HG03196 (cell line): Measurements from ENCODE around the gene NOD1.
A peak's percentile ranks its signal among the peaks of the same experiment; 100 is the strongest.

Source experiments
- ATAC-seq: cut with Tn5 transposase; IDR thresholded peaks from one replicate; pipeline ENCODE4 v1.9.1; 2021; ENCODE audit not compliant: unreplicated experiment

NOD1 gene

DNA sequence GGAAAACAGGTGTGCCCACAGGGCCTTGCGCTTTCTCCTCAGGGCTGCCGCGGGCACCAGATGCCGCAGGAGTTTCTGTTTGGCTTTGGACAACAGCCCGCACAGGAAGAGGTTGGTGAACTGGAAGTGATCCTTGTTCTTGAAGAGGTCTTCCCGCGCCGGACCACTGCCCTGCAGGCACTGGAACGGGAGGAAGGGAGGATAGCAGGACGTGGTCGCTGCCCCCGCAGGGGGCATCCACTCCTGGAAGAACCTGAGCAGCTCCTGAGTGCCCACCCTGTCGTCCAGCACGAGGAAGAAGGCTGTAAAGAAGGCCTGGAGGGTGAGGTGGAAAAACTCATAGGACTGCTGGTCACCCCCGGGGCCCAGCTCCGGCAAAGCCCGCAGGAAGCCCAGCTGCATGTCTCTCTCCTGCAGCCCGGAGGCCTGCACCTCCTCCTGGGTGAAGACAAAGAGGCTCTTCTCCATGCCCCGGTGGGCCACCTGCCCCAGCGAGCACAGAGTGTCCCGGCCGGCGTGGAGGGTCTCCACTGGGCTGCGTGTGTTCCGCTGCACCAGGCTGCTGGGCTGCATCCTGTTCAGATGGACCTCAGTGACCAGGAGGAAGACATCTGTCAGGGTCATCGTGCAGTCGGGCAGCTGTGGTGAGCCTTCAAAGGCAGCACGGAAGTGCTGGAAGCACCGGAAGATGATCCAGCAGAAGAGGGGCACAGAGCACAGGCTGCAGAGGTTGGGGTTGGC, 26.9 kb downstream of the NOD1 start:
- ATAC-seq: no peak

DNA sequence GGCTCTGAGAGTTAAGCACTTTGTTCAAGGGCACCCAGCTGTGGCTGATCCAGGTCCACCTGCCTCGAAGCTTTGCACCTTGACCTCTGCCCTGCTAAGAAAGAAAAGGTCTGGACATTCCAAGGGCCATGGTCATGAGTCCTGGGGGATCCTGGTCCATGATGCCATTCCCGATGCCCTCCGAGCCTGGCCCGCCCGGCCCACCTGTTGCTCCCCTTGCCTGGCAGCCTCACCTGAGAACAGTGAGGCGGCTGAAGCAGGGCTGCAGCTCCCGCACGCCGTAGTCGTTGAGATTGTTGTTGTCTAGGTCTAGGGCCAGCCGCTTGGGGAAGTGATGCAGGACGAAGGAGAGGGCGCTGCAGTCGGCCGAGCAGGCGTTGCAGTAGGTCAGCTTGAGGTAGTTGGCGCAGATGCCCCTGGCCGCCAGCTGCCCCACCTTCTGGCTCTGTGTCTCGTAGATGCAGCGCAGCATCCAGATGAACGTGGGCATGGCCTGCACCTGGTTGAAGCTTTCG, 27.5 kb downstream of the NOD1 start:
- ATAC-seq: no peak

DNA sequence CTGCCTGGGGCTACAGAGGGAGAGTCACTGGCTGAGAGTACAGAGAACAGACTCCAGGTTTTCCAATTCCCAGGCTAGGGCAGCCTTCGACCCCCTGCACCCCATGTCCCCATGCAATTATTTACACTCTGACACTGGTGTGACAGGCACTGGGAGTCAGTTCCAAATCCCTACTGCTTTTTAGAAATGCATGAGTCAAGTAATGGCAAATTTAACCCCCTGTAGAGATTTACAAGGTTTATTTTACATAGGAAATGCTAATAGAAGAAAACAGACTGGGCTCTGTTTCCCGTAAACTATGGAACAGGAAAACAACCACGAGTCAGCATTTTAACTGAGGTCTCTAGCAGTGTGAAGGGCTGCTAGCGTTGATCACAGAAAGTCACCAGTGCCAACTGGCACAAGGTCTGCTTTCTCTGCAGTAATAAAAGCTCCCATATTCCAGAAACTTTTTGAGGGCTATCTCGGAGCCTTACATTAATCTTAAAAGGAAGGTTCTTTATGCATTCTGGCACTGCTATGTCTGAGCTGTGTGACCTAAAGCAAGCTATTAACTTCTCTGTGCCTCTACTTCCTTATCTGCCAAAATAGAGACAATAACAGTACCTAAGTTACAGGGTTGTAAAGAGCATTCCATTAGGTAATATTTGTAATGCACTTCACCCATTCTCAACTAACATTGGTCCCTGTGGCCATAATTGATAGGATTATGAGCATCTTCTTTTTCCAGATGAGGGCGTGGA, 28.2 kb downstream of the NOD1 start:
- no peak for ATAC-seq

DNA sequence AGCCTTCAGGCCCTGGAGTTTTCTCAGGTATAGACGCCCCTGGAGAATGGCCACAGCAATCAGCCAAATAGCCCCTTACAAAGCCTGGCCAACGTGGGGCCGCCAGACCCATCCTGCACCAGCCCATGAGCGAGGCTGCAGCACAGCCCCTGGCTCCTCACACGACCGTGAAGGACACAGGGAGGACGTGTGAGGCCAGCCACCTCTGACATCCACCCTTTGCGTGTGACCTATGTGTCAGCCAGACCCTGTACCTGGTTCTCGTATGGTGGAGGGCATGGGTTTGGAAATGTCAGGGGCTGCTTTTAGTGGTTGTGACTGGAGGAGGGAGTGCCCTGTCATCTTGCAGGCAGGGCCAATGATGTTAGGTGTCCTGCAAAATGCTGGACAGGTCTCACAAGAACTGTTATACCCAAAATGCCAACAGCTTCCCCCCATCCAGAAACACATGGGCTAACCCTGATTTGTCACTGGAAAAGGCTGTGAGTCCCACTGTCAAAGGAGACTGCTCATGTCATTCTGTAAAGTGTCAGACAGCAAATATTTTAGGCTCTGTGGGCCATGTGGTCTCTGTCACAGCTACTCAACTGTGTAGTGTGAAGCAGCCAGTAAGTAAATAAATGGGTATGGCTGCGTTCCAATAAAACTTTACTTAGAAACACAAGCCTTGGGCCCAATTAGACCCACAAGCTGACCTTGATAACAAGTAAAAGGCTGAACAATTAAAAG, 30.0 kb downstream of the NOD1 start:
- ATAC-seq: no peak

DNA sequence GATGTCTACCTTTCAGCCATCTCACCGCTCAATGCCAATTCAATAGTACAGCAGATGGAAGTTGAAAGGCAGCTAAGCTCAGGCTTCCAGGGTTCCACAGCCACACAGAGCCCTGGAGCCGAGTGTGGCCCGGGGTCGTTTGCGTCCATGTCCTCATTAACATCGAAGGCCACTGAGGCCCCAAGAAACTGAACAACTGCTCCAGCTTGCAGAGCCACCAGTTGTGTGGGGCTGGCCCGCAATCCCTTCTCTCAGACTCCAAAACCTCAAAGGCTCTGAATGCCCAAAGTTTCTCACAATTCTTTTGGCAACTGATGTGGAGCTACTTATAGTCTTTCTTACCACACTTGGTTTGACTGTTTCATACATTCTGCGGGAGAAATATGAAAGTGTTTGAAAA, 31.1 kb downstream of the NOD1 start:
- no peak for ATAC-seq

DNA sequence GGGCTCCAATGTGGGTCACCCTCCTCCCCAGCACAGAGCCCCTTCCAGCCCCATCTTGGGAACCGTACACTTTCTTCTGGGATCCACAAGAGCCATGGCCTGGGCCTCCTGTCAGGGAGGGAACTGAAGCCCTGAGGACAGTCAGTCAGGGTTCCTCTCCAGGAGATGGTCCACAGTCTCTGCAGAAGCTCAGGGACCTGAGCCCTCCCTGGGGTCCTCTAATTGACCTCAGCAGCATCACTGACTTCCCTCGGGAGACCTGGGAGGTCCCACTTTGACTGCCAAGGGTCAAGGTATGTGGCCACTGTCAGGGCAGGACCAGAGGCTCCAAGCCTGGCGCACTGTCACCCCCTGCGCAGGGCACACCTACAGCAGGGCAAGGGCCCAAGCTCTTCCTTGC, 32.3 kb downstream of the NOD1 start:
- peak; percentile 14 for ATAC-seq

DNA sequence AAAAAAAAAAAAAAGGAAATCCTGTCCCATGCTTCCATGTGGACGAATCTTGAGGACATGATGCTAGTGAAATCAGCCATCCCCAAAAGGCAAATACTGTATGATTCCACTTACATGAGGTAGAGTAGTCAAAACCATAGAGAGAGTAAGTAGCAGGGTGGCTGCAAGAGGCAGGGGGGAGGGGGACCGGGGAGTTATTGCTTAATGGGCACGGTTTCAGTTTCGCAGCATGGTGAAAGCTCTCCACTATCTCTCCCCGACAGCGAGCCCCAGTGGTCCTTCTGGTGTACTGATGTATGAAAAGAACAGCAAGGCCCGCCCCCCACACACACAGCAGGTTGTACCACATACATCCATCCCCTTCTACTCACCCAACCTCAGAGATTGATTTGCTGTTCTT, 32.8 kb downstream of the NOD1 start:
- peak; percentile 98 for ATAC-seq

DNA sequence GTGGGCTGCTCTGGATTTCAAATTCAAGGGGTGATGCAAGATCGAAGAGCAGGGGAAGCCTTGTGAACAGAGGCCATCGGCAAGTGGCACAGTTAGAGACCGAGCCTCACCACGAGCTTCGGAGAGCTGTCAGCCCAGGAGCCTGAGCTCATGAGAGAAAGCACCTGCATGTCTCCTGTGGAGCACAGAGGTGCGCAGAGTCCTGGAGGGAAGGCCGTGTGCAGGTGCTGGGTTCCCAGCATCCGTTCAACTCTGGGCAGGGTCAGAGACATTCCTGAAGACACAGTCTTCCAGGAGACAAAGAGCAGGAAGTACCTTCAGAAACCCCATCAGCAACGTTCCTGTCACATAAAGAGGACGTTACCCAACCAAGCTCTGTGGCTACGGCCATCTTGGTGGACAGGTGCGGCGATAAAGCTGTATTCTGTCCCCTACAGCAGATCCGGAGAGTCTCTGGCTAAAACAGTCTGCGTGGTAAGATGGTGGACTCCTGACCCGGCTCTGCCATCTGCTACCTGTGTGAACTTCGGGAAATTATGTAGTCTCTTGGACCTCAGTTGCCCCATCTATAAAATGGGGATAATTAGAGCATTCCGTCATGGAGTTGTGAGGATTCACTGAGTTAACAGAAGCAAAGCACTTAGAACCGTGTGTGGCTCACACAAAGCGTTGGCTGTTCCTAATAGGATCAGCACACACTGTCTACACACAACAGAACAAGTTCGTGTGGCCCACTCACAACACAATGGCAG, 40.6 kb downstream of the NOD1 start:
- ATAC-seq: no peak

DNA sequence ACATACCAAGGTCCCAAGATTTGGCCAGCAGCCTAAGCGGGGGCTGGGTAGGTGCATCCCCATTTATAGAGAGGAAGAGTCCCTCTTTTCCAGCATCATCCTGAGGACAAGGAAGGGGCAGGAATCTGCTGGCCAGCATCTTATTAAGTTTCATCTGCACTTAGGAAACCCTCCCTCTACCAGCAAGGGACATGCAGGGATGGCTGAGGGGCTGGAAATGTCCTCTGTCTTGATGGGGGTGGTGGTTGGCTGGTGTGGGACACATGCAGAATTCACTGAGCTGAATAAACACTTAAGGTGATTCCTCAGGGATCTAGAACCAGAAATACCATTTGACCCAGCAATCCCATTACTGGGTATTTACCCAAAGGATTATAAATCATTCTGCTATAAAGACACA, 42.1 kb downstream of the NOD1 start:
- ATAC-seq: no peak

DNA sequence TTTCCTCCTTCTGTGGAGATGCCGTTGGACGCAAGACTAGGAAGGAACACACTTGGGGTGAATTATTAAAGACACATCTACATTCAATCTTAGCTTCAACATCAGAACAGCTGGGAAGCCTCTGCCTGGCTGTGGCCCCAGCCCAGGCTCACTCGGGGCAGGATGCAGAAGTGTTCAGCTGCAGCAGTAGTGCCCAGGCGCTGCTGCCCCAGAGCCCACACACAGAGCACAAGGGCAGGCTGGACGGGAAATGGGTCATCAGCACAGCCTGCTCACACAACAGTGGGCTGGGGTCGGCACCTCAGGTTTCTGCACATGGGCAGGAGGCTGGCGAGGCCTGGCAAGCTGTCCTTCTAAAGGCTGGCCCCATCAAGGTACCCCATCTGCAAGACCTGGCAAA, 42.5 kb downstream of the NOD1 start:
- ATAC-seq: no peak

DNA sequence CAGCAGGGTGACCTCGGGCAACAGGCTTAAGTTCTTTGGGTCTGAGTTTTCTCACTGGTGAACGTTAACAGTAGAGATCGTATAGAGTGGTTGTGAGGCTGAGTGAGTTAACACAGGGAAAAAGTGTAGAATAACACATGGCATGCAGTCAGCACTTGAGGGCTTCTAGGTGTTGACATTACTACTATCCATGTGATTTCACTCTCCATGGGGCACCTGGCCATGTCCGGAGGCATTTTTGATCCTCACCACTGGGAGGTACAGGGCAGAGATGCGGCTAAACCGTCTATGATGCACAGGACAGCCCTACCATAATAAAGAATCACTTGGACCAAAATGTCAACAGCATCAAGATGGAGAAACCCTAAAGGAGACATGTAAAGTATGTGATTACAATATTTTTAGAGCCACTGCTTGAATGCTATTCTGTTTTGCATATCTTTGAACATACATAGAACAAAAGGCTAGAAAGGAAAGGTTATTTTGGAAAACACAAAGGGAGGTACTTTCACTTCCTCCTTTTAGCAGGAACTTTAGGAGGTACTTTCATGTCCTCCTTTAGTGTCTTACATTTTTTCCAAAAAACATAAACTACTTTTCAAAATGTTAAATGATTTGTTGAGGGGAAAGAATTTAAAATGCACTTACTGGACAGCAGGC, 44.3 kb downstream of the NOD1 start:
- ATAC-seq: no peak

DNA sequence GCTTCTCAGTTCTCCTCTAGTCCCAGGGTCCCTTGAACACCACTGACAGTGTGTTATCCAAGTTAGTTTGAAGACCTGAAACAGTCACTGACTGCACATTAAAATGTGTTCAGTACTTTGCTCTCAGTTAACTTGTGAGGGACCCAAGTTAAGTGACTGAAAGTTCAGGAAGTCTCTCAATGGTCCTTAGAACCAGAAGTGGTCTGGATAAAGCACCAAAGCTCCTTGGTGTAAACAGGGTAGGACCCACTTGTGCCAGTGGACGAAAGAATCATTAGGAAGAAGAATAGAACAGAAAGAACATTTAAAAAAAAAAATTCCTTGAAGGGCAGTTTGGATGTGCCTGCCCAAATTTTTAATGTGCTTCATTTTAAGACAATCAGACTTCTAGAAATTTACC, 45.1 kb downstream of the NOD1 start:
- ATAC-seq: no peak

DNA sequence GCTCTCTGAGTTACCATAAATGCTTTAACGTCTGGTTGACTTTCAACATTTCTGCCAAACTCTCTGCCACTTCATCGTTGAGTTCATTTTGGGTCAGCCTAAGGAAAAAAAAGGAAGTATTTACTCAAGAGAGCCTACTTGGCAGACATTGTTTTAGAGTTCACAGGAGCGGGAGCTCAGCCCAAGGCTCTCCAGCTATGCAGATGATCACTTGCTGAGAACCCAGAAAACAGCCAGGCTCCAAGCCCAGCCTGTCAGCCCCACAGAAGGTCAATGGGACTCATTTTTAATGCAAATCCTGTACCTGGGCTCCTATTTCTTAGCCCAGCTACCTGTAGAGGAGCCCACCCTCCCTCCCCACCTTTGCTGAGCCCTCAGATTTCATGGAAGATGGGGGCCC, 45.5 kb downstream of the NOD1 start:
- ATAC-seq: no peak

DNA sequence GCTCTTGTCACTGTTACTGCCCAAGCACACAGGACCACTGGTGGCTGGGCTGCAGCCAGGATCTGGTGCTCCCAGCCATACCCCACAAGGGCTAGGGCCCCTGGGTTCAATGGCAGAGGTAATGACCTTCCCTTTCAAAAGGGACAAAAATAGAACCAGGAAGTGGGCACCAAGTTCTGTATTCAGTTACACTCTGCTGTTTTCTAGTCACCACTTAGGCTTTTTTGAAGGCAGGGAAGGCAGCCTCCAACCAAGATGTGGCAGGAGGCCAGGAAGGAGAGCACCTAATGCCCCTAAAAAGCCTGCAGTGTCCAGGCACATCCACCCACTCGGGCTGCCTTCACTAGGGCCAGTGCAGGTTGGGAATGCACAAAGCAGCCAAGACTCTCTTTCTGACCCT, 47.8 kb downstream of the NOD1 start:
- ATAC-seq: no peak

DNA sequence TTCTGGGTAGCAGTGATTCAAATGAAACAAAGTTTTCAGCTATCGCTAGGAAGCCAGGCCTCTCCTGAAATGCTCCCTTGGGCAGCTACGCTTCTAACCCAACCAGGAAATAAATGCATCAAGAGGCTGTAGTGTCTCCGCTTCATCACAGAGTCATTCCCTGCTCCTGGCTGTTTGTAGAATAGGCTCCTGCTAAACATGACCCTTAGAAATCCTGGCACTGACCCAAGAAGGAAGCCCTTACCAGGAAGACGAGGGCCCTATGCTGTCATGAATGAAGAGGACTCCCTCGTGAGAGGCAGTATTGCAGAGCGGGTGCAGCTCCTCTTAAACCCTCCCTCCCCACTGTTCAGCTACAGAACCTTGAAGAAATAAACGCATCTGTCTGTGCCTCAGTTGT, 48.3 kb downstream of the NOD1 start:
- no peak for ATAC-seq

DNA sequence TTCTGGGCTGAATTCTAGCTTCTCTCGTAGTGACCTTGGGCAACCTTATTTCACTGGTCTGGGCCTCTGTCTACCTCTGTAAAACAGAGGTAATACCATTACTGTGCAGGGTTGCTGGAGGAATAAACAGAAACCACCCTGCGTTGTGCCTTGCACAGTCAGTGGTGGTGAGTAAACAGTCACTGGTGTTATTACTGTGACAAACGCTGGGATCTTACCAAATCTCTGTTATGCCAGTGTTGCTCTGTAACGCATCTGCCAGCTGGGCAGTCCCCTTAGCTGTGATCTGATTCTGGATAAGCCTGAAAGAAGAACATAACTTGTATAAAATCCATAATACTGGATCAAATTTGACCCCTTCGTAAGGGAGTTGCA, 49.4 kb downstream of the NOD1 start:
- ATAC-seq: no peak

DNA sequence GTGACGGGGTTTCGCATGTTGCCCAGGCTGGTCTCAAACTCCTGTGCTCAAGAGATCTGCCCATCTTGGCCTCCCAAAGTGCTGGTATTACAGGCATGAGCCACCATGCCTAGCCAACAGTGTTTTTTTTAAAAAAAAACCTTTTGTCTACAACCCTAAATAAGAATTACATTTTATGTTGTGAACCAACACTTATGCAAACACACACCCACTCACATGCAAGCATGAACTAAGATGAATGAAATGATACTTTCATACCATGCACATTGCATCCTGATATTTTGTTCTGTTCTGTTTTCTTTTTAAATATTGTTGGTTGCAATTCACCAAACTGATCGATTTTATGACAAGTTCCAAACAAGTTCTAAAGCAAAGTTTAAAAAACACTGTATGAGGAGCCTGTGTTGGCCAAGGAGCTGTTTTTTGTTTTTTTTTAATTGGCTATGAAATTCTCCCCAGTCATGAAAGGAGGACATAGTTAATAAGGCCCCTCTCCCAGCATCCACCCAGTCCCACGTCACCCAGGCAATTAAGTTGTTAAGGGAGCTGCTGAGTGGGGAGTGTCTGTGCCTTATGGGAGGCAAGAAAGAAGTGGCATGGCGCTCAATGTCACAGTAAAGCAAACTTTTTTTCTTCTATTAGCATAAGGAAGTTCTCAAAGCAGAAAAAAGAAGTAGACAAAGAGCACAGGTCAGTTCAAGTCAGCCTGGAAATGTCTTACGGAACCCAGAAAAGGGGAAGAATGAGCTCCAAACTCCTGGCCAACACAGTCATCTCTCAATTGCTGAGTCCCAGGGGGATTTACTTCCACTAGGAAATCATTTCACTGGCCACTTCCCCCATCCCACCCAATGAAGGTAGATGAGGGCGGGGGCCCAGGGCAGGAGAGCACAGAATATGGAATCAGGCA, 50.1 kb downstream of the NOD1 start:
- no peak for ATAC-seq

DNA sequence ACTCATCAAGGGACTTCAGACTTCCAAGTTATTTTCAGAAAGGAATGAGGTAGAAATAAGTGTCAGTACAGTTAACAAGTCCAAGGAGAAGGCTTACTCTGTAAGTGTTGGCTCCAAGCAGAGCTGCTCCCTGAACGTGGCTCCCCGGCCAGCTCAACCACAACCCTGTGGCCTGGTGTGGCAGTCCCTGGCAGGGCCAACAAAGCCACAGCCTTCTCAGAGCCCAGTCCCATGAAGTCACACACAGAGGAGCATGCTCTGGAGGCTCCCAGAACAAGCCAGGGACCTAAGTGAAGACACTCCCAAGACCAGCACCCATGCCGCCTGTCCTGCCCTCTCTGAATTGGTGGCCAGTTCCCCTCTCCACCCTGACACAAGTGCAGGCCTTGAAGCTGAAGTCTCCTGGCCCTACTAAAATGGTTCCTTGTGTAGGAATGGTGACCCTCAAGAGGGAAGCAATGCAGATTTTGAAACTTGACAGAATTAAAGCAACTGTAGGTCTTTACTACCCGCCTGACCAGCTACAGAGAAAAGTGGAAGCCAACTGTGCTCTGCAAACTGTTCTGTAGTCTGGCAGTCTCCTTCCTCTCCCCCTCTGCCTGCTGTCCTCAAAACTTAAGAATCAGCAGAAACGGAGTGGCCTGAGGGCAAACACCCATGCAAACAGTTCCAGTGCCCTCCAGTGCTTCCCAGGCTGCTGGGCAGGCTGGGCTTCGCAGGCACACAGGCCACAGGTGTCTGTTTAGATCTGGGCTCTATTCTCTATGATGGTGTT, 51.1 kb downstream of the NOD1 start:
- ATAC-seq: no peak

DNA sequence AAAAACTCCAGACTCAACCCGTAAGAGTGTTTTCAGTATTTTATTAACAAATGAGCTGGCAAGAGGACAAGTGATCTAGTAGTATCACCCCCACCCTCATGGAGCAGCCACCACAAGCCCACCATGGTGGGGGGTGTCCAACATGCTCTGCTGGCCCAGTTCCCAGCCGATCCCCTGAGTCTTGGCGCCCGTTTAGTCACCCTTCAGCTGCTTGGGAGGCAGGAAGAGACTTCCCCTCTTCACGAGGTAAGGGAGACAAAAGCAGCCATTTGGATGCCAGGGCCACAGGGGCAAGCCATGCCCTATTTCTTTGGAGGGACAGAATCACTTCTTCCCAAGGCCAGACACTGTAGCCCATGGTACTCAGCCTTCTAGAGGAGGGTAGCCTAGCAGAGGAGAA, 54.1 kb downstream of the NOD1 start:
- ATAC-seq: no peak
